GM15510 (cell line): ENCODE measurements around the gene TMEM45B.

Experiments
- POLR2A ChIP-seq: IDR thresholded peaks from 3 replicates; pipeline ENCODE4 v1.6.1; 2011; ENCODE audit warnings: borderline replicate concordance; ENCODE audit not compliant: insufficient read length; ENCODE audit errors: extremely low read depth

Gene TMEM45B

DNA sequence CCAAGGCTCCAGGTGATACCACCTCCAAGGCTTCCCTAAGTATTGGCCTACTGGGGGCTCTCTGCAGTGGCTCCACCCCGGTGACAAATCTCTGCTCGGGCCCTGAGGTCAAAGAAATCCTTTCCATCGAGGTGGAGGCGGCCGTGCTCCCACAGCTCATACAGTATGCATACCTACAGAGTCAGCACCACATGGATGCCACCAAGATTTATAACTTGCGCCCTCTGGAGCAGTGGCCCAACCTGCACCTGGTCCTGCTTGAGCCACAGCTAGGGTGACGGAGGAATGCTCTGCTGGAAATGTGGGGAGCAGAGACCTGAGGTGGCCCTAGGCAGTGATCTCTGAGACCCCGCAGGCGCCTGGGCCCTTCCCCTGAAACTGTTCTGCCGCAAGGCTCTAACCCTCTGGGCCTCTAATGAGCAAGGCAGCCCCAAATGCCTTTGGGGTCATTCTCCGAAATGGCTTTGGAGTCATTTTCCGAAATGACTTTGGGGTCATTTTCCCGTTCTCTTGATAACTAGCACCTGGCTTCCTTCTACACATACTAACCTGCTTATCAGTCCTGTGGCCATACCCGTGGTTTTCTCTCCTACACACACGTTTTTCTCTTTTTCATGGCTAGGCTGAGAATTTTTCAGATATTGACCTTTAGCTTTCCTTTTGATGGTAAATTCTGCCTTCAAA lies 33.9 kb downstream of the TMEM45B start:
- no peak for TF ChIP-seq POLR2A

DNA sequence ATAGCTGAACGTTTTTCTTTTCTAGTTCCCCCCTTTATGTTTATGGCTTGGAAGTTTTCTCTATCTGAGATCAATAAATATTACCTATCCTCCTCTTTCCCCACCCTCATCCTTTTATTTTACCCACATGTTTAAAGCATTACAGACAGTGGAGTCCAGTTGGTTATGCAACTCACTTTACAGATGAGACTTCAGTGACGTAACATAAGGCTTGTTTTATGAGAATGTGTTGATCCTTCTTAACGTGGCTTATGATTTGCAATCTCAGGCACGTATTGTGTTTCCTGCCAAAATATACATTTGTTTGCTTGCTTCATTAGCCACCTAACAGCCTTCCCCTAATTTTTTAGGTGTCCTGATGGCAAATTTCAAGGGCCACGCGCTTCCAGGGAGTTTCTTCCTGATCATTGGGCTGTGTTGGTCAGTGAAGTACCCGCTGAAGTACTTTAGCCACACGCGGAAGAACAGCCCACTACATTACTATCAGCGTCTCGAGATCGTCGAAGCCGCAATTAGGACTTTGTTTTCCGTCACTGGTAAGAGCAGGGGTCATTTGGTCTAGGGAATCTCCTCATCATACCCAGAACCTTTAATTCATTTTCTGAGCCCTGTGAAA lies 36.6 kb downstream of the TMEM45B start:
- TF ChIP-seq POLR2A: no peak

DNA sequence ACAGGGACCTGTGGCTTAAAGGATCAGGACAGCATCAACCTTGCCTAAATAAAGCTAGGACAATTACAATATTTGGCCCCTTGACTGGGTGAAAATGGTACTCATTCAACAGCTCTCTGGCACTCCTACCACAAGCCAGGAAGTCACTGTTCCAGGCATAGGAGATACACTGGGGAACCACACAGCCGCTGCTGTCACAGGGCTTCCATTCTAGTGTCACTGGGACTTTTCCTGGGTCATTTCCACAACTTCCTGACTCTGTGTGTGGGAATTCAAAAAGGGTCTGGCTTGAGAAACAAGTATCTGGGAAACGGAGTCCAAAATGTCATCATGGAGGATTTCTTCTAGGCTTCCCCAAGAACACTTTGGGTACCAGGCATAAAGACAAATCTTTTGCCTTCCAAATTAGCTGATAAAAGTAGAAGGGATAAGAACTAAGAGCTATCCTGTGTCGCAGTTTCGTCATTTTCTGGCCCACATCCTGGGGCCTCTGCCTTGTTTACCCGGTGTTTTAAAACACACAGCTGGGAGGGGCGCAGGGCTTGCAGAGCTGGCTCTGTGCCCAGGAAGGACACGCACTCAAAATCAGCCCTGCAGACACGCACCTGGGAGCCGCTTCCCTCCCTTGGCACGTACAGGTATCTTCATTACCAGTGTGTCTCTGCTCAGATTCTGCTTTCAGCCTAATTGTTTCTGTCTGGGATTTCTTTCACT lies 38.0 kb downstream of the TMEM45B start:
- TF ChIP-seq POLR2A: no peak

- no peak for TF ChIP-seq POLR2A
Measured at GRCh38 chr11:129854232-129854805, 38.7 kb downstream of the TMEM45B start.

GRCh38 chr11:129855086-129855485 lies 39.4 kb downstream of the TMEM45B start:
- TF ChIP-seq POLR2A: no peak

- TF ChIP-seq POLR2A: no peak
Measured at GRCh38 chr11:129856036-129856435, 40.4 kb downstream of the TMEM45B start.

GRCh38 chr11:129861702-129862522 lies 46.3 kb downstream of the TMEM45B start:
- TF ChIP-seq POLR2A: no peak

GRCh38 chr11:129864811-129865210 lies 49.2 kb downstream of the TMEM45B start:
- TF ChIP-seq POLR2A: no peak

DNA sequence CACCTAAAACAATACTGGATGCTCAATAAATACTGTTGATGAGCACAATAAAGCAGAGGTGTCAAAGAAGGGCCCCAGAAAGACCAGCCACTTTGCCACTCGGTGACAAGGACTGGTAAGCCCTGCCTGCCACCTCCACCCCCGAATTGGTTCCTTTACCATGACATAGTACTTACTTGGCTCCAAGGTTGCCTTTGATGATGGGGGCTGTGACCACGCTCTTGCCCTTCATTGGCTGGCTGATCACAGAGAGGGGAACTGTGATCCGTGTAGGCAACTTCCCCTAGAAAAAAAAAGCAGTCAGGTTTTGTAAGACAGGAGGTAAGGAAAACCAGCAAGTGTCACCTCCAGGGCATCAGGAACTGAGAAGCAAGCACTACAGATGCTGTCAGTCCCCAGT lies 50.1 kb downstream of the TMEM45B start:
- no peak for TF ChIP-seq POLR2A

GRCh38 chr11:129866311-129866710 lies 50.7 kb downstream of the TMEM45B start:
- TF ChIP-seq POLR2A: no peak

GRCh38 chr11:129871914-129872313 lies 56.3 kb downstream of the TMEM45B start:
- TF ChIP-seq POLR2A: no peak

- TF ChIP-seq POLR2A: no peak
Measured at GRCh38 chr11:129880311-129880710, 64.7 kb downstream of the TMEM45B start.

DNA sequence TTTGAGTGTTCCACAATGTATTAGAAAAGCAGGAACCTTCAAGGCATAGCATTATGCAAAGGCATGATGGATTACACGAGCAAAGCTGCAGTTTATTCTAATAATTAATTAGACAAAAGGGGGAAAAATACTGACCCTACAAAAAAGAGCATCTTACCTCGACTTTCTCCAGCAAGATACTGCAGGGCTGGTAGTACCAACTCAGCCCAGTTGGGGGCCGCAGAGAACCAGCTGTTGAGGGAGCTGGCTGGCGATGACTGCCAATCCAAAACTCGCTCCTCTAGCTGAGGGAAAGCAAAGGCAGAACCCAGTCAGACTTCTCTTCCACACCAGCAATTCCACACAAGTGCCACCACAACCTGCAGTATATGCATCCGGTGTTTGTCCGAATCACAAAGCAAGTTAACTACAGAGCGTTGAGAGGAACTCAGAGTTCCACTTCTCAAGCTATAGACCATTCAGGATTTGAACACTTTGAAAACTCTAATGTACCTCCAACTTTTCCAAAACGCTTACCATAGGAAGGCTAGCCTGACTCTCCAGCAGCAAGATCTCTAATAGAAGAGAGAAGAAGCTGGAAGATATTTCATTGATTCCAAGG lies 66.0 kb downstream of the TMEM45B start:
- TF ChIP-seq POLR2A: no peak

- TF ChIP-seq POLR2A: no peak
Measured at GRCh38 chr11:129884581-129884980, 68.9 kb downstream of the TMEM45B start.
